Fibroblast of lung (primary cell): ENCODE data around the gene UQCRFS1.

Experiments used
- CTCF ChIP-seq, 2 donors: IDR thresholded peaks in 1 of 2; conservative IDR thresholded peaks in 1 of 2; 1 replicate in 1 of 2; 2 replicates in 1 of 2; pipeline ENCODE4 v1.5.1; 2011 to 2012; ENCODE audit warnings: low read length in 2 of 2, control low read depth in 1 of 2, inconsistent platforms in 1 of 2, low read depth in 1 of 2, mild to moderate bottlenecking in 1 of 2
- EZH2 ChIP-seq: IDR thresholded peaks from 2 replicates; pipeline ENCODE4 v1.5.1; 2012; ENCODE audit warnings: low read length, control low read depth, mild to moderate bottlenecking; ENCODE audit errors: missing control alignments

- TF ChIP-seq CTCF (conservative IDR thresholded peaks at IDR 0.05 in 1 of 2, IDR thresholded peaks at IDR 0.05 in 1 of 2; ENCODE audit: low read depth in 1 of 2, low read length in 2 of 2) (no peak), EZH2 (no peak)
Observed at GRCh38 chr19:29206453-29206852, 6.5 kb downstream of the UQCRFS1 start.
